Stimulated activated CD8-positive, alpha-beta memory T cell treated with anti-CD3 and anti-CD28 coated beads, Interleukin-7, amount 100 ng/mL, for 48 hours (primary cell): ENCODE measurements around the gene GSK3B.

Source experiments
- DNase-seq, 2 donors: peaks; one replicate each; pipeline ENCODE4 v3.0.0-alpha.2; 2020; ENCODE audit warnings: low read depth in 1 of 2; ENCODE audit errors: extremely low read depth in 1 of 2

Gene GSK3B

DNA sequence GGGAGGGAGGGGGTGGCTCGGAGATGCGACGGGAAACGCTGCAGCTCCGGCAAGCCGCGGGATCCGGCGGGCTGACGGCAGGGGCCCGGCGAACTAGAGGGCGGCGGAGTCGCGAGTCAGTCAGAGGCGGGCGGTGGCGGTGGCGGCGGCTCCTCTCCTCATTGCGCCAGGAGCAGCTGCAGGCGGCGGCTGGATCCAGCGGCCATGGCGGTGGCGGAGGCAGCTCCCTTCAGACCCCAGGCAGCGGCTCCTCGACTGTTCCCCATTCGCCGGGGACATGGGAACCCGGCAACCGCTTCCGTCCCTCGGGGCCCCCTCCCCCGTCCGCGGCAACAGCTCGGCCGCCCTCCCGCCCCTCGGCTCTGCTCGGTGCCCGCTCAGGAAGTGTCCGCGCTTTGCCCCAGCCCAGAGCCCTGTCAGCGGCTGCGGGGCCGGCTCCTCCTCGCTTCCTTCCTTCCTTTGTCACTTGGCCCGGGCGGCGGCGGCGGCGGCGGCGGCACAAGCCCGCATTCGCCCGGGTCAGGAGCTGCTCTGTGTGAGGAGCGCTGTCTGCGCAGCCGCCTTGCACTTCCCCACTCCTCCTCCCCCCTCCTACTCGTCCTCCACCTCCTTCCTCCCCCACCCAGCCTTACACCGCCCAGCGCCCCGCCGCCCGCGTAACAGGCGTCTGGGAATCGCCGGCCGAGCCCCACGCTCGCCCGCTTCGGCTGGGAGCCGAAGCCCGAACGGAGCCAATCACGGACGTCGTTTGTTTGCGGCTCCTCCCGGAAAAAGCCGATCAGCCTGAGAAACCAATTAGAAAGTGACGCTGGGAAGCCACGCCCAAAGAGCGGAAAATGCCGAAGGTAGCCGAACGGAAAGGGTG, at the start of gene GSK3B:
TSS of gene GSK3B (minus strand) at position 537 of the 865 bp plus-strand sequence. CDS start 1,013 bp downstream, outside the sequence.
- DNase-seq = peak; percentile 45 to 56

DNA sequence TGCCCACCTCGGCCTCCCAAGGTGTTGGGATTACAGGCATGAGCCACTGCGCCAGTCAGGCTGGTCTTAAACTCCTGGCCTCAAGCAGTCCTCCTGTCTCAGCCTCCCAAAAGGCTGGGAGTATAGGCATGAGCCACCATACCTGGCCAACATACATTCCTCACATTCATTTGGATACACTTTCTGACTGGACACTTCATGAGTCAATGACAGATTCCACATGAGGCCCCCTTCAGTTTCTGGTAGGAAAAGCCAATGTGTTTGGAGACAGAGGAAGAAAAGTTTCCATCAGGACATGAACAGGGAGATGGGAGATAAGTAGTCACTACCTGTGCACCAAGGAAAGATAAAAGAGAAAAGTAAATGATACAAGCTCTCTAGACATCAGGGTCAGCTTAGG, 49.4 kb upstream of the GSK3B start:
- DNase-seq = no peak

GRCh38 chr3:120142236-120142635, 48.0 kb upstream of the GSK3B start:
- DNase-seq = no peak

DNA sequence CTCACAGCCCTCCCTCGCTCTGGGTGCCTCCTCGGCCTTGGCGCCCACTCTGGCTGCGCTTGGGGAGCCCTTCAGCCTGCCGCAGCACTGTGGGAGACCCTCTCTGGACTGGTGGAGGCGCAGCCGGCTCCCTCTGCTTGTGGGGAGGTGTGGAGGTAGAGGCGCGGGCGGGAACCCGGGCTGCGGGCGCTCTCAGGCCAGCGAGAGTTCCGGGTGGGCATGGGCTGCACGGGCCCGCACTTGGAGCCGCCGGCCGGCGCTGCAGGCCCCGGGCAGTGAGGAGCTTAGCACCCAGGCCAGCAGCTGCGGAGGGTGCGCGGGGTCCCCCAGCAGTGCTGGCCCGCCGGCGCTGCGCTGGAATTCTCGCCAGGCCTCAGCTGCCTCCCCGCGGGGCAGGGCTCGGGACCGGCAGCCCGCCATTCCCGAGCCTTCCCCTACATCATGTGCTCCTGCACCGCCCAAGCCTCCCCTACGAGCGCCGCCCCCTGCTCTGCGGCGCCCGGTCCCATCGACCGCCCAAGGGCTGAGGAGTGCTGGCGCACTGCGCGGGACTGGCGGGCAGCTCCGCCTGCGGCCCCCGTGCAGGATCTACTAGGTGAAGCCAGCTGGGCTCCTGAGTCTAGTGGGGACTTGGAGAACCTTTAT, 46.0 kb upstream of the GSK3B start:
- no peak for DNase-seq

GRCh38 chr3:120139140-120139539, 44.9 kb upstream of the GSK3B start:
- DNase-seq = no peak

DNA sequence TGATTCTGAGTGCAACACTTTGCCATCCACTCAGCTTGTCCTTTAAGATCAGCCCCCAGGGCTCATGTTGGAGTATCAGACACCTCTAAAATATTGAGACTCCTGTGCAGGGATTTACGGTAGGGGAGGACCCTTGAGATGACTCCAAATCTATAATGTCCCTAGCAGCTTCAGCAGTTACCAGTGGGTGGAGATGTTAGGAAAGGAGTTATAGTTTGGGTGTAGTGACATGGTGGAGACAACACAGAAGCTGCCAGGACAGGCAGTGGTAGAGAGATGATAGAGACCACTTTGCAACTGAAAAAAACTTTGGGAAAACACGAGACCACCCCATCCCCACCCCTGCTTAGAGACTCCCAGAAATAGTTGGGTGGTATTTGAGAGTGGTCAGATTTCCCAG, 43.3 kb upstream of the GSK3B start:
- DNase-seq = no peak

GRCh38 chr3:120130656-120131055, 36.4 kb upstream of the GSK3B start:
- no peak for DNase-seq

DNA sequence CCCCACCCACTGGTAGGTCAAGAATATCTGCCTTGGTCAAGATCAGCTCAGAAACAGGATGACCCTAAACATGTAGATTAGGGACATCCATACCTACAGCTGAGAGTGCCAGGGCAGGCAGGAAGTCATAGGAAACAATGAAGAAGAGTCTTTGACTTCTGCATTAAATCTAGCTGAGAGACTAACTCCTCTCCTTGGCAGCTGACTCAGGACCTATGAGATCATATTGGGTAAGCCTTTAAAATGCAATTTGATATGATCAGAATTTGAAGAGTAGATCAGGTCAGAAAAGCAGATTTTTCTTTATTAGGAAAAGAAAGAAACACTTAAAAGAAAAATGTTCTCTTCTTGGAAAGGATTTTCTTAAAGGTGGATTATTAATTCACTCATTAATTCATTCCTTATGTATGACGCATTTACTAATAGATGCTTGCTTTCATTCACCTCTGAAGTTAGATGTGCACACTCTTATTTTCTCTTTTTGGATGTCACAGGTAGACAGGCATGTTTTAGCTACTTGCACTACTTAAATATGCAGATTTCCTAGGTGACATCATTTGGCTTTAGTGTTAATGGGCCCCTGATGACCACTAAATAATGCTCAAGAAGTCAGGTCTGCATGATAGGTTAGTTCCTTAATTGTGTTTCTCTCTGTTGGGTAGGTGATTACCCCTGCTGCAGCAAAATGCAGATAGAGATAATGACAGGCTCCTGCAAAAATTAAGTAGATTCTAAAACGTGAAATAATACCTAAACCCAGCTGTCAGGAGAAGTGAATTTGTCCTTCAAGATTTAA, 35.7 kb upstream of the GSK3B start:
- DNase-seq = no peak

GRCh38 chr3:120129051-120129450, 34.8 kb upstream of the GSK3B start:
- no peak for DNase-seq

GRCh38 chr3:120125992-120126391, 31.7 kb upstream of the GSK3B start:
- DNase-seq = no peak

GRCh38 chr3:120119846-120120510, 25.7 kb upstream of the GSK3B start:
- DNase-seq = no peak

GRCh38 chr3:120114981-120115380, 20.7 kb upstream of the GSK3B start:
- DNase-seq = no peak

GRCh38 chr3:120114376-120114775, 20.1 kb upstream of the GSK3B start:
- no peak for DNase-seq

DNA sequence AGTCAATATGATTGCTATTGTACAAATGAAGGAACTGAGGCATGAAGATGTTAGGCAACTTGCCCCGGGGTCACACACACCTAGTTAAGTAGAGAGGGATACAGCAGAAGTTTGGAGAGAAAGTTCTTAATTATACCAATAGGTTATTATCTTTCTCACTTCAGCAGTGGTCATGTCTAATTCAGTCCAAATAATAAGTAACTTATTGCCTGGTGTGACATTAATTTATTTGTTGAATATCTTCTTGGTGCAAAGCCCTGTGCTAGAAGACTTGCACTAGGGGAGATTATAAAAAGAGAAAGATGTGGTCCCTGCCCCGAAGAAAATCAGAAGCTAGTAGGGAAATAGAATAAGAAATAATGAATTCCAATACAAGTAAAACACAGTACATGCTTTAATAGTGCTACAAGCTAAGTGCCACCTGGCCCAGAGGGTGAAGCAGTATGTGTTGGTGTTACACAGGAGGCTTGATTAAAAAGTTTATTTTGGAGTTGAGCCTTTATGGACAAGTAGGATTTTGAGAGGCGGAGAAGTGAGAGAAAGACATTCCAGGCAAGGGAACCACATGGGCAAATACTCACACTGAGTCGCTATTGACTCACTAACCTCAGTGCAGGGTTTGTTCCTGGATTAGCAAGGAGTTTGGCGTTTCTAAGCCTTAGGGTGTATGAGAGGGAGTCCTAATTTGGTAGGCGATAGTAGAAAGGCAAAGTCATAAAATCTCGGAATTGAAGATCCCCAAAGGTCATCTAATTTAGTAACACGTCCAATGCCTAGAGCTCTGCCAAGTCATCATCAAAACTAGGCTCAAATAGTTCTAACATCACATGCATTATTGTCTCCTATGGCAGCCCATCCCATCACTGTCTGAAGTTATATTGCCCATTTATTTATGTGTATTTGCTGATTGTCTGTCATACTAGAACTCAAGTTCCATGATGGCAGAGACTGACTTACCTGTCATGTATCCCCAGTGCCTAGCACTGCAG, 19.2 kb upstream of the GSK3B start:
- DNase-seq = no peak

DNA sequence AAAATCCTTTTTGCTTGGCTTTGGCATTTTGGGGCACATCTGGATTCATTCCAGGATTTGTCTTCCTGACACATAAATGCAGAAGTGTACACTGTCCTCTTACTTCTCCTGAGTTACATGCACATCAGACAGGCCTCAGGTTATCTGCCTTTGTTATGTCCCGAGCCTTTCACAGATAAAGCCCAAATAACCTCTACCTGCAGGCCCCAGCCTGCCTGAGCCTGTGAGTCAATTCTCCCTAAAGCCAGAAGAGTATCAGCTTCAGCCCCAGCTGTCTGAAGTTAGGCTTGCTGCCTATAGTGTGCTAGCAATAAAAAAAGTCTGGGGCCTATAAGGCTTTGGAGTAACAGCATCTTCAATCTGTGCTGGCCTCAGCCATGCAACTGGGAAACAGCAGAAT, 17.7 kb upstream of the GSK3B start:
- no peak for DNase-seq

GRCh38 chr3:120103276-120103675, 9.0 kb upstream of the GSK3B start:
- DNase-seq = no peak

- no peak for DNase-seq
Measured at GRCh38 chr3:120102674-120103073, 8.4 kb upstream of the GSK3B start.

DNA sequence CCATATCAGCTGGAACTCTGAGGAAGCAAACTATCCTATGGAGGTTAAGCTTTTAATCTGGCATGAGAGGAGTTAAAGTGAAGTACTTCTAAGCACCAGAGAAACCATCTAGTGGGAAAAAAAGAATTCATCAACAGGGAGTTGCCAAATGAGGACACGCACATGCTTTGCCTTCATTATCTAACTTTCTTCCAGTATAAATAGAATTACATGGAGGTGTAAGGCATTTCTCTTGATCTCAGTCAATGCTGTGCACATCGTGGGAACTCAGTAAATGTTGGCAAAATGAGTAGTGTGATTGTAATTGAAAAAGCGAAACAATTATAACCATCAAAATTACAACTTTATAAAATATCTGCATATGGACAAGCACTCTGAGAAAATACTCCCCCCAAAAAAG, 8.0 kb upstream of the GSK3B start:
- no peak for DNase-seq

DNA sequence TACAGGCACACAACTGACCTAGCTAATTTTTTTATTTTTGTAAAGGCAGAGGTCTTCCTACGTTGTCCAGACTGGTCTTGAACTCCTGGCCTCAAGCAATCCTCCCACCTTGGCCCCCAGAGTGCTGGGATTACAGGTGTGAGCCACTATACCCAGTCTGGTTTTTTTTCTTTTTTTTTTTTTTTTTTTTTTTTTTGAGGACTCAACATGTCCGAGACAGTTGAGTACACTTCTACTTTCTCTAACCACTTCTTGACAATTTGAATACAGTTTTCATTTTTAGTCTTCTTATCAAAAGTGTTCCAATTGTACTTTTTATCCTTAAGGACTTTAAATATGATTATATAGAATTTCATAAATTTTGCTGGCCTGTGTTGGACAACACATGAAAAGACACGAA, 7.4 kb upstream of the GSK3B start:
- no peak for DNase-seq

- no peak for DNase-seq
Measured at GRCh38 chr3:120100711-120101110, 6.5 kb upstream of the GSK3B start.
